Measurements from ENCODE around the gene CLTCL1. TPM values are rescaled to one million over a fixed set of nuclear protein-coding genes. Genes with fewer than 3 reads are reported as not detected.

Gene CLTCL1
- polyA plus RNA-seq, 3 donors = 3.9 to 5.4 (median 4.5) TPM

DNA sequence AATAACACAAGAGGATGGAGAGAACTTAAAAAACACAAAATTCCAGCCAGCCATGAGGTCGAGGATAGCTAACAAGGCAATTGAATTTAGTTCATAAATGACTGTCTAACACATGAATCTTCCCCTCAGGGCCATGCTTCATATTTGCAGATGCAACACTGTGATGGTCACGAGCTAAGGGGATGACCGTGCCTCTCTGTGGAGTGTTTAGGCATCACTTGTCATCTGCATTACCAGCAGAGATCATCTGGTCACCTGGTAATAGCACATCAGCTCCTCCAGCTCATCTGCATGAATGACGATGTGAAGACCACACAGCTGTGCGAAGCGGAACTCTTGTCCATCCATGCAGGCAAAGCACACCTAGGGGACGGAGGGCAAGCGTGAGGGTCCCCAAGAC is 92.0 kb downstream of the CLTCL1 start:
- DNase-seq (ENCODE audit: low read depth in 3 of 3, low spot score in 2 of 3) = no peak

GRCh38 chr22:19197997-19198865 is 93.3 kb downstream of the CLTCL1 start:
- DNase-seq (ENCODE audit: low read depth in 3 of 3, low spot score in 2 of 3) = no peak

GRCh38 chr22:19196841-19197612 is 94.5 kb downstream of the CLTCL1 start:
- no peak for DNase-seq (ENCODE audit: low read depth in 3 of 3, low spot score in 2 of 3)

DNA sequence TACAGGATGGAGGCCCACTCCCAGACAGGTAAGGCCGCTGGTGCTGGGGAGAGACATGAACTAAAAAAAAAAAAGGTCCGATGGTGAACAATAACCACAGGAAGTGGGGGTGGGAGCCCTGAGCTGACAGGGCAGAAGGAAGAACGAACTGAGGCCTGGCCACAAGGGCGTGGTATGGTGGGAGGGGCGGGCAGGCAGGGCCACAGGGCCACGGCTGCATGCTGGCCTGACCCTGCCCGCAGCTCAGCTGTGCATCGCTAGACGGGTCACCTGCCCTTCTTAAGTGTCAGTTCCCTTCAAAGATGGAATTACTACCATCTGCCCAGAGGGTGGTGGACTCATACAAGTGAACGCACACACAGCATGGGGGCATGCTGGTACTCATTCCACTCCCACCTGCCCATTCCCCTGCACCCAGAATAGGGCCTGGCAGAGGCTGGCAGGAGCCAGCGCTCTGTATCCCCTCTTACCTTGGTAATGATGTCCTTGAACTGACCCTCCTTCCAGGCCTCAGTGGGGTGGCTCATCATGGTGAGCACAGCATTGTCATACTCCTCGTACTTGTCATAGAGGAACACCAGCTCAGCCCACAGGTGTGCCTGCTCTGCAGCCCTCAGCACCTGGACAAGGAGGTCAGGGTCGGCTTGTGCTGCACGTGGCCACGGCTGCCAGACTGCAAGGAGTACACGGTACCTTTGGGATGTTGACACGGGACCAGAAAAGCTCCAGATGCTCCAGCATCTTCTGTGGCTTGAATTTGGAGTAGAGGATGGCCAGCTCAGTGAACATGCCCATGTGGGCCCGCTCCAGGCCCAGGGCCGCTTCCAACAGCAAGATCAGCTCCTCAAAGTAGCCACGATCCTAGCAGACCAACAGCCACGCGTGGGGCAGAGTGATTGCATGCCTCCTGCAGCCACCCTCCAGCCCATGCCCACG is 95.5 kb downstream of the CLTCL1 start:
- DNase-seq (ENCODE audit: low read depth in 3 of 3, low spot score in 2 of 3) = no peak

DNA sequence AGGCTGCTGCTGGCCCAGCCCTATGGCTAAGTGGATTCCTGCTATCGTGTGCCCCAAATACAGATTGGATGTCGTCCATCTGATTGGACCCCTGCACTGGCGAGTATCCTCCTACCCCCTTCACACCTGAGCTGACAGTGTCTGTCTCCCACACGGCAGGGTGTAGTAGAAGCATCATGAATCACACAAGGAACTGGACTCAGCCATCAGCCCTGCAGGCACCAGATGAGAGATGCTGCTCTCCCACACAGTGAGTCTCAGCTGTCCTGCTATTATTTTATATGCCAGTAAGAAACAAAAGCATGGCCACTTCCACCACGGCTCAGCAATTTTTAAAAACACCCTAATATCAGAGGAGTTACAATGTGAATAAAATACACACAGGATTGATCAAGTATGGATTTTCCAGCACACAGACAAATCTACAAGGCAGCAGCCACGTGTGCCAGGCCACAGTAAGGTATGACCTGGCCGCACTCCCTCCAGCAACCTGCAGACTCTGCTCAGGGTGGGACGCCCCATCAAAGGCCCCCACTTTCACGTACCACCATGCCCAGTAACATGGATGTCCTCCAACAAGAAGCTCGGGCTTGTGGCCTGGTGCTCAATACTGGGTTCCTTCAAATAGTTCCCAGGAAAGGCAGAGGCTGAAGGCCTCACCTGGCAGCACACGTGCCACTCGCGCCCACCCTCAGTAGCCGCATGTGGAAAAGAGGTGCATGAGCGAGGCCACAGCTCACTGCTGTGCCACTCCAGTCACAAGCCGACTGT is 96.6 kb downstream of the CLTCL1 start:
- no peak for DNase-seq (ENCODE audit: low read depth in 3 of 3, low spot score in 2 of 3)

DNA sequence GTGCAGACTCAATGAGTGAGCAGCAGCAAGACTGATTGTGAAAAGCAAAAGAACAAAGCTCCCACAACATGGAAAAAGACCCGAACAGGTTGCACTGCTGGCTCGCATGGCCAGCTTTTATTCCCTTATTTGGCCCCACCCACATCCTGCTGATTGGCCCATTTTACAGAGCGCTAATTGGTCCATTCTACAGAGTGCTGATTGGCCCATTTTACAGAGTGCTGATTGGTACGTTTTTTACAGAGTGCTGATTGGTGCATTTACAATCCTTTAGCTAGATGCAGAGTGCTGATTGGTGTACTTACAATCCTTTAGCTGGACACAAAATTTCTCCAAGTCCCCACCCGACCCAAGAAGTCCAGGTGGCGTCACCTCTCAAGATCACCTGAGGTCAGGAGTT is 97.6 kb downstream of the CLTCL1 start:
- no peak for DNase-seq (ENCODE audit: low read depth in 3 of 3, low spot score in 2 of 3)

- no peak for DNase-seq (ENCODE audit: low read depth in 3 of 3, low spot score in 2 of 3)
Observed at GRCh38 chr22:19187716-19188563, 103.6 kb downstream of the CLTCL1 start.

- no peak for DNase-seq (ENCODE audit: low read depth in 3 of 3, low spot score in 2 of 3)
Observed at GRCh38 chr22:19184276-19184997, 107.1 kb downstream of the CLTCL1 start.

DNA sequence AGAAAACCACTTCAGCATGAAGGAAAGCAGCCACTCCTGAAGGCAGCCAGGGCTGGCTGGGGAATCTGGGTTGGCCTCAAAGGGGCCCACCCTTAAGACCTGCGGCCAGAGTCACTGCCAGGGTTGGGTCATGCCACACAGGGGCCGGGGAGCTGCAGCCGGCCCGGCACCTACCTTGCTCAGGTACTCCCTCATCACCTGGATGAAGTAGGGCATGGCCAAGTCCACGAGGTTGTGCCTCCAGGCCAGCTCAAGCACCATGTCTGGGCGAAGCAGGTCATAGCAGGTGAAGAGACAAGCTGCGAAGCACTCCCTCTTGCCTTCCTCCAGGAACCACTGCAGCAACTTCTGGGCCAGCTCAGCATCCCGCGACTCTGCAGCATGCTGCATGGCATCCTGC is 108.3 kb downstream of the CLTCL1 start:
- DNase-seq (ENCODE audit: low read depth in 3 of 3, low spot score in 2 of 3) = no peak

DNA sequence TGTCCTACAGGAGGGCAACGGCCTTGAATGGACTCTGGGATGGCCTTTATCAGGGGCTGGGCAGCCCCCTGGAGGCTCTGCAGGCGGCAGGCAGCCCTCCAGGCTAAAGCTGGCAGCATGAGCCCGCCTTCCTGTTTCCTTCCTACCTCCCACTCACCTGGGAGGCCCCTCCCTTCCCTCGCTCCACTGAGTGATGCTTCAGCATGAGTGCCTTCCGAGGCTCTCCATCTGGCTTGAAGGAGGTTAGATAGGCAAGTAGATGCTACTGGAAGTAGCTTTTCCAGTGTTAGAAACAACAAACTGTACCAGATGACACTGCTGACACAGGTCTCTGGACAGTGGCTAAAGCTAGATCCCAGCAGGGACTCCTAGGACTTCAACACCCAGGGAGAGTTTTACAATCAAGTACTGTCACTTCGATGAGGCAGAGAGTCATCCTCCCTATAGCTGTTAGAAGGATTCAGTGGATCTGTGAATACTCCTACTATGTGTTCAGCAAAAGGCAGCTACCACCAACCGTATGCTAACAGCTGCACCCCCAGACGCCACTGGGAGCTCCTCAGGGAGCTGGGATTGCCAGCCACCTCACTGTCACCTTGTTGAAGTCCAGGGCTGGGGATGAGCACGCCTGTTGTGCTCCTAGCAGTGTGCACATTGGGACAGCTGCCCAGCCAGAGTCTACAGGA is 108.9 kb downstream of the CLTCL1 start:
- no peak for DNase-seq (ENCODE audit: low read depth in 3 of 3, low spot score in 2 of 3)

- no peak for DNase-seq (ENCODE audit: low read depth in 3 of 3, low spot score in 2 of 3)
Observed at GRCh38 chr22:19181786-19182471, 109.6 kb downstream of the CLTCL1 start.

GRCh38 chr22:19180740-19181410 is 110.6 kb downstream of the CLTCL1 start:
- no peak for DNase-seq (ENCODE audit: low read depth in 3 of 3, low spot score in 2 of 3)

DNA sequence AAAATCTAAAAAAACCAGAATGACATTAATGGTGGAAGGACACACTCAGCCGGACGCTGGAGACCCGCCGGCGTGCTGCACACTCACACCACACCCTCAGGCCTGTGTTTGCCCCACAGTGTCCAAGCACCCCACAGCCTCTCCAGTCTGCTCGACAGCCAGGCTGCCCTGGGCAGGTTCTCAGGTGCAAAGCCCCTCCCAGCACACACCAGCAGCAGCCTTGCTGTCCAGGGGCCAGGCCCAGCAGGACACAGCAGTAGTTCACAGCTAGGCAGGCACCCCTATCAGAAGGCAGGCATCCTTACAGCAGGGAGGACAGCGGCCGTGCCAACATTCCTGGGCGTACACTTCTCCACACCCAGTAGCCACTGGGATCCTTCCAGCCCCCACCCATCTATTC is 111.3 kb downstream of the CLTCL1 start:
- DNase-seq (ENCODE audit: low read depth in 3 of 3, low spot score in 2 of 3) = no peak

DNA sequence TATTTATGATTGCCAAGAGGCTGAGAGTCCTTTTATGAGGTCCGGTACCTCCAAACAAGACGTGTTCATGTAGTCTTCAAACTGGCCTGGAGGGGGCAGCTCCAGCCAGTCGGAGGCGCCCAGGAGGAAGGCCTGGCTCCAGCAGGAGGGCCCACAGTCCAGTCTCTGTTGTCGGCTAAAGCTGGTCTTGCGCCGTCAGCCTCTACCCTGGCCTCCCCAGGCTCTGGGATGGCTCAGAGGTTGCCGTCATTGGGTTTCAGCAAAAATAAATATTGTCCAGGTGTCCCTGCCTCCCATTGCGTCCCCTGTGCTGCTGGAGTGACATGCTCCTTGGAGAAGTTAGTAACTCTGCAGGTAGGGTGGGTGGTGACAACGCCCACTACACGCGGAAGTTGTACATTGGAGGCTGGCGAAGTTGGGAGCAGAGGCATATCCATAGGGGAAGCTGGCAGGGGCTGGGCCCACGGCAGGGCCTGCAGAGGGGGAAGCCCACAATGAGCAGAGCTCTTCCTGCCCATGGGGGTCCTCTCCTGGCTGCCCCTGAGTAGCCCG is 111.9 kb downstream of the CLTCL1 start:
- peak in 1 of 3 donors; percentile 60 for DNase-seq (ENCODE audit: low read depth in 3 of 3, low spot score in 2 of 3)

DNA sequence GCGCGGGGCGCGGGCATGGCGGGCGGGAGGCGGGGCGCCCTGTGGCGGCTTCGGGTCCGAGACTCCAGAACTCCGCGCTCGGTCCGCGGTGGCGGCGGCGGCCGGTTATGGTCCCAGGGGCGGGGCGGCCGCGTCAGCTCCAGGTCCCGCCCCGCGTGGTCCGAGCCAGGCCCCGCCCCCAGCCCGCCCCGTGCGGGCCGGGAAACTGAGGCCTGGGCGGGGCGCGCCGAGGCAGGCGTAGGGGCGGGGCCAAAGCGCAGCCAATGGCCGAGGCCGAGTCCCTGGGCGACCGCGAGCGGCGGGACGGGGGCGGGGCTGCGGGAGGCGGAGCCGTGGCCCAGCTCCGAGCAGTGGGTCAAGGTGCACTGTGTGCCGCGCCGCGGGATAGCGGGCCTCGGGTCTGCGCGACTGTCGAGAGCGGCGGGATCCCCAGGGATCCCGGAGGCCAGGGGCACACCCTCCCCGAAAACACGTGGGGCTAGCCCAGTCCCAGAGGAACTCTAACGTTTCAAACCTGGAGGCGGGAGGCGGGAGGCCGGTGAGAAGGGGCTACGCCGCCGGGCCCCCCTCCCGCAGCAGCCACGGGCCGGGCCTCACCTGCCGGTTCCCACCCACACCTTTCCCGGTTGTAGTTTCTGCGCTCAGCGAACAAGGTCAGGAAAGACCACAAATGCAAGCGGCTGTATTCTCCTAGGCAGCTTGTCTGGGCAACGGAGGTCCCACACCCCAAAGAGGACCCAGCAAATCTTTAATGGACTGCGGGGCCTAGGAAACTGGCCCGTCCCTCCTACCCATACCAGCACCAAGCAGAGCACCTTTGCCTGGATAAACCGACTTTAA is 112.6 kb downstream of the CLTCL1 start, which contains the start of gene SLC25A1:
Gene SLC25A1, minus strand, starts transcription at position 80 of the 840 bp plus-strand sequence. Its CDS starts 63 bp downstream, at position 17.
- DNase-seq (ENCODE audit: low read depth in 3 of 3, low spot score in 2 of 3) = peak in 2 of 3 donors; percentile 67 to 71

Data from right renal cortex interstitium (tissue), 3 donors.